Hepatocyte (in vitro differentiated cells): ENCODE data around the gene PFKL.

Experiments used
- CTCF ChIP-seq: fragments of 200-600 bp; sonication (generic); IDR thresholded peaks from 2 replicates; pipeline ENCODE4 v1.5.1; 2016; ENCODE audit warnings: antibody characterized with exemption, mild to moderate bottlenecking; ENCODE audit not compliant: poor library complexity
- EZH2 ChIP-seq: fragments of 200-600 bp; sonication (generic); IDR thresholded peaks from 2 replicates; pipeline ENCODE4 v1.6.1; 2016; ENCODE audit warnings: antibody characterized with exemption, mild to moderate bottlenecking, borderline replicate concordance

GRCh38 chr21:44329971-44330681 lies 30.3 kb downstream of the PFKL start:
- TF ChIP-seq CTCF (no peak), EZH2 (no peak)
